ENCODE results near the gene SMIM44. TPM values are rescaled to one million over a fixed set of nuclear protein-coding genes. Genes with fewer than 3 reads are reported as not detected.
"Not testable (repeated sequence)": the region's sequence is repeated elsewhere in the genome, so short reads cannot be mapped to it uniquely, and the experiment has no call there.

The SMIM44 gene
- total RNA-seq, 1 experiment from 2014 or later: 1.4 TPM

DNA sequence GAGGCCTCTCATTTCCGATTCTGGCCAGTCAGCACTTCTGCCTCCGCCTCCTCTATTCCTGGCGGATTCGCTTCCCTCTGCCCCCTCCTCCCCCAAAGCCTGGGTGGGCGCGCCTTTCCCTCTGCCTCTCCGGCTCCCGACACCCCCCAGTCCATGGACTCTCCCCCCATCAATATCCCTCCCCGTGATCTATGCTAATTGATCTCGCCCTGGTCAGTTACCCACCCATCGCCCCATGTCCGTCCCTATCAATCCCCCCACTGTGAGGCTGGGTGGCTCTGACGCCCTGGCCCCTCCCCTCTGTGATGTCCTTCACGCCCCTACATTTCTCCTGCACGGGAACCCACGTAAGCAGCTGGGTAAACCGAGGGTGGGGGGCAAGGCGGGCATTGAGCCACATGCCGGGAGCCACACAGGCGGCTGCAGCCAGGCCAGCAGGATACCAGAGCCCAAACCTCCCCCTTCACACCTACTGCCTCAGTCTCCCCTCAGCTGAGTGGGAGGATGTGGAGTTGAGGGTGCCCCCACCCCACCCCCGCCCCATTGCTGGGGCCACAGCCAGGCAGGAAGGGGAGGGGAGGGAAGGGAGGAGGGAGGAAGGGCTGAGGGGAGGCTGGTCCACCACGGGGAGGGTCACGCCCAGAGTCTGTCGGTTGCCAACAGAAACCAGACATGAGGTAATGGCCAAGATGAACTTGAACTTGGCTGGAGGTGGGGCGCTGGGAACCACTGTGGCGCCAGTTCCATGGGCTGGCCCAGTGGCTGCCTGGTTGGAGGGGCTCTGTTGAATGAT lies 24.0 kb downstream of the SMIM44 start:
- no peak for DNase-seq (ENCODE audit: low spot score)

DNA sequence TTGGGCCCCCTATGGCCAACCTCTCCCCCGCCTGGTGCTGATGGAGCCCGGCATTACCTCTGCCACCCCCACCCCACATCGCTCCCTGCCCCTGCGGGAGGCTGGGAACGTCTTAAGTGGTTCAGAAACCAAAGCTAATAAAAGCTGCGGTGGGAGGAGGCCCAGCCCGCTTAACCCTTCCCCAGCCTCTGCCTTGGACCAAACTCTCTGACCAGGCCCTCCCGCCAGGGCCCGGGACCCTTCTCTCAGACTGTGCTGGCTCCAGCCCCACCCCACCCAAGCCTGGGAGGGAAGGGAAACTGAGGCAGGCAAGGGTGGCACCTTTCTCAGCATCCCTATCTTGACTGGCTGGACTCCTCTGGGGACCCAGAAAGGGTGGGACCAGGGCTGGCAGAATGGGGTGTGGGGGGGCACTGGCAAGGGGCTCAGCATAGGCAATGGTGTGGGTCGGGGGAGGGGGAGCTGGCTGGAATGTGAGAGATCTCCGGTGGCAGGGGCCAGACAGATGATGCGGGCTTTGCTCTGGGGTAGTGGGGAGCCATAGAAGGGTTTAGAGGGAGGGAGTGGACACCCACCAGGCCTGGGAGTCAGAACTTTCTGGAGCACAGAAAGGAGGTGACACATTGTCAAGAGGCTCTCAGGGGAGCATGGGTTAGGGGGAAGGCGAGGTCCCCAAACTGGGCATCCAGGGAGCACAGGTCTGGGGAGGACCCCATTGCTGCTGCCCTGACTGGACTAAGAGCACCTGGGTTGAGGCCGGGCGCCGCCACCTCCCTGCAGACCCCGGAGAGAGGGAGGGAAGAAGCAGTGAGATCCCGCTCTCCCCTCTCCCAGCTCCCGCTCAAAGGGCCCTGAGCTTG lies 24.8 kb downstream of the SMIM44 start:
- DNase-seq (ENCODE audit: low spot score): no peak

DNA sequence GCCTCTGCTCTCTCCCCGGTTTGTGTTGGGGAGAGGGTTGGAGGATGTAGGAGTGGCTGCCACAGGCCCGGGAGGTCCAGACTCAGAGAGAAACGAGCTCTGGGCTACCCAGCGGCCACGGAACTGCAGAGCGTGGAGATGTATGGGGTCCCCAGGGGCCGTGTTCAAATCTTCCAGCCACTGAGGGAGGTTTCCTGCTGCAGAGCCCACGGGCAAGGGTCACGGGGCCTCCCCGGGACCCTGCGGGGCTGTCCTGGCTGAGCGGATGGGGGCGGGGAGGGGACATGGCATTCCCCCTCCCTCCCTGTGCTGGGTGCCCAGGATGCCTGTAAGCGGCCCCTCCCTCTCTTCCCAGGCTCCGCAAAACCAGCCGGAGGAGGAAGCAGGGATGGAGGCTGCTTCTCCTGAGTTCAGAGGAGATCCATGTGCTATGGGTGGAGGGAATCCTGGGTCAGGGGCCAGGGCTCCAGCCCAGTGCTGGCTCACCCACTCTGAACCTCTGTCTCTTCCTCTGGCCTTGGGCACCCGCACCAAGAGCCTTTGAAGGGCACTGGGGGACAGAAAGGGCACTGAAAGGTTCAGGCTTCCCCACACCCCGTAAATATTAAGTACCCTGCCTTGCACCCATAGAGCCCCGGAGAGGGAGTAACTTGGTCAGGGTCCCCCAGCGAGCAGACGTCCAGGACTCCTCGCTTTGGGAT lies 25.6 kb downstream of the SMIM44 start:
- no peak for DNase-seq (ENCODE audit: low spot score)

DNA sequence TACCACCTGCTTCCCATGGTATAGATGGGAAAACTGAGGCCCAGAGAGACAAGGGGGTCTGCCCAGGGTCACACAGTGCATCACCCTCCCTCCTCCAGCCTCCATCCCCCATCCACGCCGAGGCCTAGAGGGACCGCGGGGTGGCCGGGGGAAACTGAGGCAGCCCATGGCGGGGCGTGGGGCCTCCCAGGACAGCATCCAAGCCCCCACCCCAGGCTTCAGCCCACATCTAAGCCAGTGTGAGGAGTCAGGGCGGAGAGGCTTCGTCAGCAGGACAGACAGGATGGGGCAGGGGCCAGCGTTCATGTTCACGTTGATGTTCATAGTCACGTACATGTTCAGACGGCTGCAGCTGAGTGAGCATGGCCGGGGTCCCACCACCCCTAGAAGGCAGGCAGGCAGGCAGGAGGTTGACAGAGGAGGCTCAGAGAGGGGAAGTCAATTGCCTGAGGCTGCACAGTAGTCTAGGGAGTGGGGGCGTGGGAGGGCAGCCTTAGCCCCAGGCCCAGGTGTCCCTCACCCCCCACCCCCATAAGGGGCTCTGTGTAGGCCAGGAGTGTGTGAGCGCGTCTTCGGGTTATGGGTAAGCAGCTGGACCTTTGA lies 26.2 kb downstream of the SMIM44 start:
- DNase-seq (ENCODE audit: low spot score): no peak

DNA sequence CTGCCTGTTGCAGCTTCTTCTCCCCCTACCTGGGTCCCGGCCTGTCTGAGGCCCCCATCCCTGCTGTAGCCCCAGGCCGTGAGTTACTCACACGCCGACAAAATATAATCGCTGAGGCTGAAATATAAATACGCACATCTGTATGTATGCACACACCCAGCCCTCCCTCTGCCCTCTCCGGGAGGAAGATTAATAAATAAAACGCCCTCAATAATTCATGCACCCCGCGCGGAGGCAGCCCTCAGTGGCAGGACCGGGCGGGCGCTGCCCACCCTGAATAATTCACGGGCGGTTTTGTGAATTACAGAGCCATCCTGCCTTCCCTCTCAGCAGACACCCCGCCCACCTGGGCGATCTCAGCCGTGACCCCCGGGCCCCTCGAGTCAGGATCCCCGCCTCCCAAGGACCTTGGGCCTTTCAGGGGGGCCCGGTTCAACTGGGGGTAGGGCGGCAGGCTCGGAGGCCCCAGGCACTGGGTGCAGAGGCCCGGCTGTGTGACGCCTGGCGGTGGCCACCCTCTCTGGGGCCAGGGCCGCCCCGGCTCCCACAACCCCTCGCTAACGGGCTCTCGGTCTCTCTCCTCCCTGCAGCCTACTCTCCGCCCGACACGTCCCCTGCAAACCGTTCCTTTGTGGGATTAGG lies 27.2 kb downstream of the SMIM44 start:
- no peak for DNase-seq (ENCODE audit: low spot score)

DNA sequence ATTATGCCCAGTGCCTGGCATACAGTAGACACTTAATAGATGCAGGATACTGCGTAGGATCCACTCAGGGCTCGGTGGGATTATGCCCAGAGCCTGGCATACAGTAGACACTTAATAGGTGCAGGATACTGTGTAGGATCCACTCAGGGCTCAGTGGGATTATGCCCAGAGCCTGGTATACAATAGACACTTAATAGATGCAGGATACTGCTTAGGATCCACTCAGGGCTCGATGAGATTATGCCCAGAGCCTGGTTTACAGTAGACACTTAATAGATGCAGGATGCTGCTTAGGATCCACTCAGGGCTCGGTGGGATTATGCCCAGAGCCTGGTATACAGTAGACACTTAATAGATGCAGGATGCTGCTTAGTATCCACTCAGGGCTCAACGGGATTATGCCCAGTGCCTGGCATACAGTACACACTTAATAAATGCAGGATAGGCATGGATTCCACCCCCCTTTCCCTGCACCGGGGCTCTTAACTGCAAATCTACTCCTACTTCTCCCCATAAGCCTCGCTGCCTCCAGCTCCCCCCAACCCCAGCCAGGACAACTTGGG lies 27.8 kb downstream of the SMIM44 start:
- DNase-seq (ENCODE audit: low spot score): no peak

DNA sequence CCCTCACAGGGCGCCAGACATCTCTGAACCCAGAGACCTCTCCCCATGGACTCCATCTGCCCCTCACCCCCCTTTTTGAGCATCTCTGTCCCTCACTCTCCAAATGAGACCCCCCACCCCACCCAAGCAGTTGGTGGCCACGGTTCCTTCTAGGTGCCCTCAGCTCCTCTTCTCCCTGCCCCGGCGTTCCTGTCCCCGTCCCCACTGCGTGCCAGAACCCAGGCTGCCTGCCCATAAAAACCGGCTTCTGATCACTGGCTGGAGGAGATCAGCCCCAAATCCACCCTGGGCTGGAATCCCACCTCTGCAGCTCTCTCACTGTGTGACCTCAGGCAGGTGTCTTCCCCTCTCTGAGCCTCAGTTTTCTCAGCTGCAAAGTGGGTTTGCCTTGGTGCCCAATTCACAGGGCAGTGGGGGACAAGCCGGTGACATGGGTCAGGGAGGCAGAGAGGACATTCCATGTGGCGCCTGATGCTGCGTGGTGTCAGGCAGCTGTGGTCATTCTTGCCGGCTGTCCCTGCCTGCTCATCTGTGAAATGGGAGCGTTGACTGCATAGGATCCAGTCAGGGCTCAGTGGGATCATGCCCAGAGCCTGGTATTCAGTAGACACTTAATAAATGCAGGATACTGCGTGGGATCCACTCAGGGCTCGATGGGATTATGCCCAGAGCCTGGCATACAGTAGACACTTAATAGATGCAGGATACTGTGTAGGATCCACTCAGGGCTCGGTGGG lies 28.4 kb downstream of the SMIM44 start:
- no peak for DNase-seq (ENCODE audit: low spot score)

DNA sequence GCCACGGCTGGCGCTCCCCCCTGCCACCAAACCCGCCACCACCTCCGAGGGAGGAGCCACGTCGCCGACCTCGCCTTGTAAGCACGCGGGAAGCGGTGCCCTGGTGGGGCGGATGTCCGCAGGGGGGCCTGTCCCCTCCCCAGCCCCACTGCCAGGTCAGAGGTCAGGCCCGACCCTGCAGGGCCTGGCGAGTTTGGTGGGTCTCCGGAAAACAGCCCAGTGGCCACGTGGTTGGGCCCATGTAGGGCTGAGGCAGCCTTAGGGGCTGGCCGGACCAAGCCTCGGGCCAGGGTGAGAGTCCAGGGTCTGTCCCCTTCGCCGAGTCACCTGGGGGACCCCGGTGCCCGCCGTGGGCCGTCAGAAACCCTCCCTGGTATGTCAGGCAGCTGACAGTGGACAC lies 29.4 kb downstream of the SMIM44 start:
- DNase-seq (ENCODE audit: low spot score): no peak

DNA sequence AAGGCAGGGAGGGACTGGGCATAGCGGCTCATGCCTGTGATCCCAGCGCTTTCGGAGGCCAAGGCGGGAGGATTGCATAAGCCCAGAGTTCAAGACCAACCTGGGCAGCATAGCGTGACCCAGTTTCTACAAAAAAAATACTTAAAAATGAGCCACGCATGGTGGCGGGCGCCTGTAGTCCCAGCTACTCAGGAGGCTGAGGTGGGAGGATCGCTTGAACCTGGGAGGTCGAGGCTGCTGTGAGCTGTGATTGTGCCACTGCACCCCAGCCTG lies 30.4 kb downstream of the SMIM44 start:
- DNase-seq (ENCODE audit: low spot score): not testable (repeated sequence)

DNA sequence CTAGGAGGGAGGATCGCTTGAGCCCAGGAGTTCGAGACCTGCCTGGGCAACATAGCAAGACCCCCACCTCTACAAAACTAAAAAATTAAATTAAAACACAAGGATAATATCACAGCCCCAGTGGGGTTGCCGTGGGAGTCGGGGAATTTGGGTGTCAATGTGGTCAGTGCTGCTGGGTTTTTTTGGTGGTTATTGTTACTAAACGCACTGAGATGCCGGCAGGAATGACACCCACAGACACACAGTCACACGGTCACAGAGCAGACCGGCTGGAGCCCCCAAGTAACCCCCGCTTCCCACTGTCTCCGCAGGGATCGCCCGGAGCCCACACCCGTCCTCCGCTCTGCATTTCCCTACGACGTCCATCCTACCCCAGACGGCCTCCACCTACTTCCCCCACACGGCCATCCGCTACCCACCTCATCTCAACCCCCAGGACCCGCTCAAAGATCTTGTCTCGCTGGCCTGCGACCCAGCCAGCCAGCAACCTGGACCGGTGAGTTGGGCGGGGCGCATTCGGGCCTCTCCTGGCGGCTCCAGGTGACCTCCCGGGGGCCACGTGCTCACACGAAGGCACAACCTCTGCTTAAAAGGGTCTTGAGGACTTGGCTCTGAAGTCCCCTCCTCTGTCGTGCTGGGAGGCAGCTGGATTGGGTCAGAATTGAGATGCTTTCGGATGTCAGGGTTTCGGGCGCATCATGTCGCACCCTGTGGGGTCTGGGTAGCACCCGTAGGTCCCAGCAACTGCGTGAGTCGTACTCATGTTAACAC lies 30.9 kb downstream of the SMIM44 start:
- no peak for DNase-seq (ENCODE audit: low spot score)

DNA sequence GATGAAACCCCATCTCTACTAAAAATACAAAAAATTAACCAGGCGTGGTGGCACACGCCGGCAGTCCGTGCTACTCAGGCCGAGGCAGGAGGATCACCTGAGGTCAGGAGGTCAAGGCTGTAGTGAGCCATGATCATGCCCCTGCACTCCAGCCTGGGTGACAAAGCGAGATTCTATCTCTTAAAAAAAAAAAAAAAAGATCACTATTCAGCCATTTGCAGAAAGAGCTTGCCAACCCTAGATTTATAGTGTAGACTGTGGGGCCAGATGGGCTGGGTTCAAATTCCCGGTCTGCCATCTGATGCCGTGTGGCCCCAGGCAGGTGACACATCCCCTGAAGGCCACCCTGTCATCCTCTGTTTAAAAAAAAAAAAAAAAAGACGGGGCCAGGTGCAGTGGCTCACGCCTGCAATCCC lies 31.8 kb downstream of the SMIM44 start:
- no peak for DNase-seq (ENCODE audit: low spot score)

DNA sequence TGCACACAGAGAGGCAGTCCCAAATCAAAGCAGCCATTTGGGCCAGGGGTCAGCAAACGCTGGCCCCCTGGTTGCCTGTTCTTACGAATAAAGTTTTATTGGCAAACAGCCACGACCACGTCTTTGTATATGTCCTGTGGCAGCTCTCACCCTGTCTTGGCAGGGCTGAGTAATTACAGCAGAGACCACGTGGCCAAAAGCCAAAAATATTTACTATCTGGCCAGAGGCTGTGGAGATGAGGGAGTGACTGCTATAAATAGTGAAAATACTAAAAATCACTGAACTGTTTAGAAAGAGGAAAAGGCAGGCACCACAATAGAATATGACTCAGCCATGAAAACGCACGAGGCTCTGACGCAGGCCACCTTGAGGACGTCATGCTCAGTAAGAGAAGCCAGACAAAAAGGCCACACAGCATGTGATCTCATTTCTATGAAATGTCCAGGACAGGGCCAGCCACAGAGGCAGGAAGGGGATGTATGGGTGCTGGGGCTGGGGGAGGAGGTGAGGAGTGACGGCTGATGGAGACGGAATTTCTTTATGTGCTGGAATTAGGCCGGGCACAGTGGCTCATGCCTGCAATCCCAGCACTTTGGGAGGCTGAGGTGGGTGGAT lies 32.3 kb downstream of the SMIM44 start:
- DNase-seq (ENCODE audit: low spot score): no peak

DNA sequence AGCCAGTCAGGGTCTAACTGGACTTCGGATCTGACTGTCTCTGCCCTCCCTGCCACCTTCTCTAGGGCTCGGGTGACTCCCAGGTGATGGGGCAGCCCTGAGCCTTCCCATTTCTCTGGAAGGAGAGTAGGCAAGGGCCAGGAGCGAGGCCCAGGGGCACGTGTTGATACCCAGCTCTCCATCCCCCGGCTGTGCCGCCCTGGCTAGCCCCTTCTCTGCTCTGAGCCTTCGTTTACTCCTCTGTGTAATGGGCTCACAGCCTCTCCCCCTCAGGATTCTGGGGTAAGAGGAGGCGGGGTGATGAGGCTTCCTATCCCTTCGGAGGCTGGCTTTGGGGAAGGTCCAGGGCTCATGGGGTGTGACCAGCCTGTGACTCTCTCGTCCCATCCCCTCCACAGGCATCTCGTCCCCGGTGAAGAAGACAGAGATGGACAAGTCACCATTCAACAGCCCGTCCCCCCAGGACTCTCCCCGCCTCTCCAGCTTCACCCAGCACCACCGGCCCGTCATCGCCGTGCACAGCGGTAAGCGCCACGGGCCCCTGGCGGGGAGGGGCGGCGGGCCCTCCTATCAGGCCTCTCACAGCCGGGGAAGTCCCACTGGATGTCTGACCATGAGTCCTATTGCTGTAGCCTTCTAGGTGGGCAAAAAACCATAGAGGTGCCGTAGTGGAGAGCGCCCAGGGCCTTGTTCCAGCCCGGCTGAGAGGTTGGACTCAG lies 34.5 kb downstream of the SMIM44 start:
- no peak for DNase-seq (ENCODE audit: low spot score)

DNA sequence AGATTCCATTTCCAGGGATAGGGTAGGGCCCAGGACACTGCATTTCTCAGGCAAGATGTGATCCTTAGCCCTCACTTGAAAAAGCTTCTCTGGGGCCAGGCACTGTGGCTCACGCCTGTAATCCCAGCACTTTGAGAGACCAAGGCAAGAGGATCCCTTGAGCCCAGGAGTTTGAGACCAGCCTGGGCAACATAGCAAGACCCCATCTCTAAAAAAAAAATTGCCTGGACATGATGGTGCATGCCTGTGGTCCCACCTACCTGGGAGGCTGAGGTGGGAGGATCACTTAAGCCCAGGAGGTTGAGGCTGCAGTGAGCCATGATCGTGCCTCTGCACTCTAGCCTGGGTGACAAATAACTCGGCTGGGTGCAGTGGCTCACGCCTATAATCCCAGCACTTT lies 36.6 kb downstream of the SMIM44 start:
- not testable (repeated sequence) for DNase-seq (ENCODE audit: low spot score)

DNA sequence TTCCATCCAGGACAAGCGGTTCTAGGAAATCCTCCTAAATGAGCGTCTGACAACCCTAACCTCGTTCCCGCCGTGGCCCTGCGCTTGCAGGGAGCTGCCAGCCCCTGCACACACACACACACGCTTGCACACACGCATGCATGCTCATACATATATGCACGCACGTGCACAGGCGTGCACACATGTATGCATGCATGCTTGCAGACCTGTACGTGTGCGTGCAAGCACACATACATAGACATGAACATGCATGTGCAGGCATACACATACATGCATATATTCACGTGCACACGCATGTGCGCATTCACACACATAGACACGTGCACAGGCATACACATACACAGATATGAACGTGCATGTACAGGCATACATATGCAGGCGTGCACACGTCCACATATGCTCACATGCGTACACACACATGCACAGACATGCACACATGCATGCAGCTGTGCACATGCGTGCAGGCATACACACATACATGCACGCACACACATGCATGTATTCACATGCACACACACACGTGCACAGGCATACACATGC lies 38.5 kb downstream of the SMIM44 start:
- DNase-seq (ENCODE audit: low spot score): no peak

DNA sequence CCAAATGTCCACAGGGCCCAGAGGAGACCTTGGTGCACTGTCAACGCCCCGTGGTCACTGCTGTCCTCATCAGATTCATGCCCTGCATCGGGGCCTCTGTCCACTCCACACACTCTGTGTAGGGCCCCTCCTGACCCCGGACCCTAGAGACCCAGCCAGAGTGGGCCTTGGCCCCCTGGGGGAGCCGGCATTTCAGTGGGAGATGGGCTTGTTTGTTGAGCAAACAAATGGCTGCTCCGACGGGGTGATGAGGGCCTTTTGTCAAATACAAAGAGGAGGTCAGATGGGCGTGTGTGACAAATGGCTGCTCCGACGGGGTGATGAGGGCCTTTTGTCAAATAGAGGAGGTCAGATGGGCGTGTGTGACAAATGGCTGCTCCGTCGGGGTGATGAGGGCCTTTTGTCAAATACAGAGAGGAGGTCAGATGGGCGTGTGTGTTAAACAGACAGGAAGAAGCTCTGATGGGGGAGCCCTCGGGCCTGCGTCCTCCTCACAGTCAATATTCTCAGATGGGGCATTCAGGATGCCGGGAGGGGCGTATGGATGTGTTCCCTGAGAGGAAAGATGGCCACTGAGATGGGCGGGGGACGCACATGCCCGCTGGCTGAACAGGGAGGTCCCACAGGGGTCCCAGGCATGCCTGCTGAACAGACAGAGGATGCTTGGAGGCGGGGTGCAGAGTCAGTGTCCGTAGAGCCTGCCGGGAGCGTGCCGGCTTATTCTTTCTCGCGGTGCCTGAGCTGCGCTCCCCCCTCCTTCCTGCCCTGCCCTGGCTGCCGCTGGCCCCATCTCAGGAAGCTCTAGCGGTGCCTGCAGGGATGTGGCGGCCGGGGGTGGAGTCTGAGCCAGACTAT lies 39.2 kb downstream of the SMIM44 start:
- DNase-seq (ENCODE audit: low spot score): no peak

DNA sequence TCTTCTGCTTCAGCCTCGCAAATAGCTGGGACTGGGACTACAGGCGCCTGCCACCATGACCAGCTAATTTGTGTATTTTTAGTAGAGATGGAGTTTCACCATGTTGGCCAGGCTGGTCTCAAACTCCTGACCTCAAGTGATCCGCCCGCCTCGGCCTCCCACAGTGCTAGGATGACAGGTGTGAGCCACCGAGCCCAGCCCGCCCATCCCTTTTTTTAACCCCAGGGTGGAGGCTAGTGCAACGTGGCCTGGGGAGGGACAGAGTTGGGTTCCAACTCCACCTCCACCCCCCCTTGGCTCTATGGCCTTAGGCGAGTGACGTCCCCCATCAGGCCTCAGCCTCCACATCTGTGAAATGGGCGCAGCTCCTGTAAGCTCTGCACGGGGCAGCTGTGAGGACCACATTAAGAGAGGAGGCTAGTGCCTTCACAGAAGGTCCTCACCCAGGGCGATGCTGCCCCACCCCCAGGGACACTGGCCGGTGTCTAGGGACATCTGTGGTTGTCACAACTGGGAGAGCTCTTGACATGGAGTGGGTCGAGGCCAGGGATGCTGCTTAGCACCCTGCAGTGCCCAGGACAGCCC lies 40.7 kb downstream of the SMIM44 start:
- DNase-seq (ENCODE audit: low spot score): no peak
